CD4-positive, alpha-beta T cell treated with Interferon gamma for 1 hour (primary cell): ENCODE data around the gene PTPRN.

Source experiments
- DNase-seq: peaks from one replicate; pipeline ENCODE4 v3.0.0-alpha.2; 2020

Gene PTPRN

GRCh38 chr2:219286436-219287115 is 22.6 kb downstream of the PTPRN start:
- no peak for DNase-seq

DNA sequence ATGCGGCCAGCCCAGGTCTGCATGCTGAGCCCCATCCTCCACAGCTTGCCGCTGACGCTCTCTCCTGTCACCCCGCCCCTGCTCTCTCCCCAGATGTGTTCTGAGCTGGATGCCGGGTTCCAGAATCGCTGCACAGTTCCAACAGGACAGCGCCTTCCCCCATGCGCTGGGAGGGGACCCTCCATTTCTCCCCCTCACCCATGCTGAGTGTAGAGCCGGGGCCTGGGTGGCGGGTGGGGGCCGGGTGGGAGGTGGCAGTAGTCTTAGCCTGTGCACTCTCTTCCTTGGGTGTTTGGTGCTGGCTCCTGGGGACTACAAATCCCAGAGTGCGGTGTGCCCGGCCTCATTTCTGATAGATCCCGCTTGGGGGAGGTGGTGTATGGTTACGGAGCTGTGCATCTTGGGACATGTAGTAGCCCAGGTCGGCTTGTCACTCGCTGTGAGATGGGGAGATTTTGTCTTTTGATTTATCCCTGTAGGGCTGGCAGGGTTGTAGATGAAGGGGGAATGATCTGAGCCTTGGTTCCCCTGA is 23.2 kb downstream of the PTPRN start:
- no peak for DNase-seq

DNA sequence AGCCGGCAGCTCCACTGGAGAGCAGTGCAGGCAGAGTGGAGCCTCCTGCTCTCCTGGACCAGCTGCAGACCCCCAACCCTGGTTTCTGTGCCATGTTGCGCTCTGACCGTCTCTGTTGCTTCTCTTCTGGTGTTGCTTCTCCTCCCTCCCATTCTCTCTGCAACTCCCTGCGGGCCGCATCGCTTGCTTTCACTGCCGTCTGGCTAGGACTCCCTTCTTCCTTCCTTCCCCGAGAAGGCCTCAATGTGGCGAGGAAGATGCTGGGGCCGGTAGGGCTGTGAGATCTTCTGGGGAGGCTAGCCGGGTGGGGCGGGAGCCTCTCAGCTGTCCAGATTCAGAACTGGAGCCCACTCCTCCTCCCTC is 23.8 kb downstream of the PTPRN start:
- DNase-seq, result no peak

DNA sequence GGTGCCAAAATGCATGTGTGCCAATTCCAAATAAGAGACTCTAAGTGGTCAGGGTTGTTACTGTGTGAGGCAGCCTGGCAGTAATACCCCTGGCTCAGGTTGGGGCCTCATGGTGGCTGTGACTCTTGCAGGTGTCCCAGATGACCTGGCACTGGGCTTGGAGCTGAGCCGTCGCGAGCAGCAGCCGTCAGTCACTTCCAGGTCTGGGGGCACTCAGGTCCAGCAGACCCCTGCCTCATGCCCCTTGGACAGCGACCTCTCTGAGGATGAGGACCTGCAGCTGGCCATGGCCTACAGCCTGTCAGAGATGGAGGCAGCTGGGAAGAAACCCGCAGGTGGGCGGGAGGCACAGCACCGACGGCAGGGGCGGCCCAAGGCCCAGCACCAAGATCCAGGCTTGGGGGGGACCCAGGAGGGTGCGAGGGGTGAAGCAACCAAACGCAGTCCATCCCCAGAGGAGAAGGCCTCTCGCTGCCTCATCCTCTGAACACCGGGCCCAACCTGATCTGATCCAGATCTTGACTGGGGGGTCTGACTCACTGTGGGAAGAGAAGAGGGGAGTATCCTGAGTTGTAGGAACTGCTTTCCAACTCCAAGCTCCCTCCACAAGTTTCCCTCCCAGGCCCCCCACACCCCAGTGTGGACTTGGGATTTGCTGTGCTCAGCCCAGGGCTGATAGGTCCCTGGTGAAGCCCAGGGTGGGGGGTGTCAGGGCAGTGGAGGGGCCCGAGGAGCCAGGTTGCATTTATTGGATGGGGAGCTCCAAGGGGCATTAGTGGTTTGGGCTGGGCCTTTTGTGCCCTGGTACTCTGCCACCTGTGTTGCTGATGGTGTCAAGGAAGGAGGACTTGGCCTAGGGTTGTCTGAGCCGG is 24.5 kb downstream of the PTPRN start:
- no peak for DNase-seq

DNA sequence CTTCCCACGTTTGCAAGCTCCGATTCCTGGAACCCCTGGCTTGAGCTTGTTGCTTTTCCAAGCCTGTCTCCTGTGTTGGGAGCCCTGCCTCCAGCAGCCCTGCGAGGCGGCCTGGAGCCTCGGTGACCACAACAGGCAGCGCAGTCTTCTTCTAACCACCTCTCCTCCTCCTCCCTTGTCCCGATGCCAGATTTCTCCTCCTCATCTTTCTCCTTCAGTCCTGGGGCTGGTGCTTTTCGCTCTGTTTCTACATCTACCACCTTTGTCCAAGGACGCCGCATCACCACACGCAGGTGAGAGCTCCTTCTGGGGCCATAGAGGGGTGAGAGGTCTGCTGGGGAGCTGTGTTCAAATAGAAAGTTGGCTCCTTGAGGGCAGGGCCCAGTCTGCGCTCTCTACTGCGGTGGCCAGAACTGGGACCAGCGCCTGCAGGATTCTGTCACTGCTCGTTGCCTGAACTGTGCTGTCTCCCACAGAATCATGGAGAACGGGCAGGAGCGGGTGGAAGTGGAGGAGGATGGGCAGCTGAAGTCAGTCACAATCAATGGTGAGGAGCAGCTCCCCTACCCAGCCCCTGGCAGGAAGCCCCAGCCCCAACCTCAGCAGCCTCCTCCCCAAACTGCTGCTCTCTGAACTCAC is 26.1 kb downstream of the PTPRN start:
- no peak for DNase-seq

DNA sequence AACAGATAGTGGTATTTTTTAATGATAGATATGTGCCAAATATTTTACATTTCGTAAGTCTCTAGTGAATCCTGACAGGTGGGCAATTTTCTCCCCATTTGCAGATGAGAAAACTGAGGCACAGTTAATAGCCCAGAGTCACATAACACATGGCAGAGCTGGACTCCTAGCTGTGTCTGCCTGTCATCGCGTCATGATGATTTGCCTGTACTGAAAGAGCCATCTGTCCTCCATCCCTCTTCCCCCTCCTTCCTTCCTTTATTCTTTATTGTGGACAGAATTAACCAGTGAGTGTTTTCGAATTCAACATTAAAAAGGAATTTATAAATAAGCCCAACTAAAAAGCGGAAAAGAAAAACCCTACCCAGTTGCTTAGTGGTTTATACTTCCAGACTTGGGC is 26.8 kb downstream of the PTPRN start:
- no peak for DNase-seq

- DNase-seq, result no peak
Observed at GRCh38 chr2:219281588-219281987, 27.6 kb downstream of the PTPRN start.

DNA sequence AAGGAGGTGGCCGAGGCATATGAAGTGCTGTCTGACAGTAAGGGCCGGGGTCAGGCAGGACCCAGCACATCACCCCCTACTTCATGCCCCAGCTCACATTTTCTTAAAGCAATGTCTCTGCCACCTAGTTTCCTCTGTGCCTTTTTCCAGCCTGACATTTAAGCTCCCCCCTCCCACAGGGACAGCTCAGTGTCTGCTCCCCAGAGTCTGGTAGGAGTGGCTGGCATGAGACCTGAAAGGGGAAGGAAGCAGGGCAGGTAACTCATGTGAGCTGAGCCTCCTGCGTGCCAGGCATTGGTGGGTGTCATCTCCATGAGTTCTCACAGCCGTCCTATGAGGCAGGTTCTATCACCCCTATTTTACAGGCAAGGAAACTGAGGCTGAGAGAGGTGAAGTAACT is 28.6 kb downstream of the PTPRN start:
- DNase-seq, result no peak

GRCh38 chr2:219279916-219280516 is 29.2 kb downstream of the PTPRN start:
- no peak for DNase-seq

DNA sequence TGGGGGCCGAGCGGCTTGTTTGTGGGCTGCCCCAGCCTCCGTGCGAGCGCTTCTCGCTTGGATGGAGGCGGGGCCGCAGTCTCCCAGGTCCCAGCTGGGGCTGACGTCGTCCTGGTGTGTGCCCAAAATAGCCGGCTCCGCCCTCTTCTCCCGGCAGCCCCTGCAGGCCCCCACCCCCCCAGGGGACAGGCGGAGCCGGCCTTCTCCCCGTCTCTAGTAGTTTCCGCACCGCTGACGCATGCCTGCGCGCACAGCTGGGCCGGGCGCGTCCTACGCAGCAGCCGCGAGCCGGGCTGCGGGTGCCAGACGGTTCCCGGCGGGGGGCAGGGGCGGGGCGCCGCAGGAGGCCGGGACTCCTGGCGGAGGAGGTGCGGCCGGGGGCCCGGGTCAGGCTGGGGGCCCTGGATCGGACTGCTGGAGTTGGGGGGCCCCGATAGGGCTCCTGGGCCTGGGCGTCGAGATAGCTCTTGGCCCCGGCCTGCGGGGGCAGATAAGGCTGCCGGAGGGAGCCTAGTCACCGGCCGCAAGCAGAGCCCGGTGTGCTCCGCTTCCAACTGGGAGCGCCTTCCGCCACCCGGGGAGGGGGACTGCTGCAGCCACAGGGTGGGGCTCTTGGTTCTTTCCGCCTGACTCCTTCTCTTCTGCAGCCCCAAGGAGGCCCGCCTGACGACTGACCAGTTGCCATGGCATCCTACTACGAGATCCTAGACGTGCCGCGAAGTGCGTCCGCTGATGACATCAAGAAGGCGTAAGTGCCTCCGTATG is 29.9 kb downstream of the PTPRN start, which contains the start of gene DNAJB2:
Gene DNAJB2 (plus strand): TSS at position 216 of the 765 bp plus-strand sequence. CDS start 468 bp downstream, at position 684.
- DNase-seq, result peak; percentile 100

- DNase-seq, result no peak
Observed at GRCh38 chr2:219278655-219279150, 30.5 kb downstream of the PTPRN start.

DNA sequence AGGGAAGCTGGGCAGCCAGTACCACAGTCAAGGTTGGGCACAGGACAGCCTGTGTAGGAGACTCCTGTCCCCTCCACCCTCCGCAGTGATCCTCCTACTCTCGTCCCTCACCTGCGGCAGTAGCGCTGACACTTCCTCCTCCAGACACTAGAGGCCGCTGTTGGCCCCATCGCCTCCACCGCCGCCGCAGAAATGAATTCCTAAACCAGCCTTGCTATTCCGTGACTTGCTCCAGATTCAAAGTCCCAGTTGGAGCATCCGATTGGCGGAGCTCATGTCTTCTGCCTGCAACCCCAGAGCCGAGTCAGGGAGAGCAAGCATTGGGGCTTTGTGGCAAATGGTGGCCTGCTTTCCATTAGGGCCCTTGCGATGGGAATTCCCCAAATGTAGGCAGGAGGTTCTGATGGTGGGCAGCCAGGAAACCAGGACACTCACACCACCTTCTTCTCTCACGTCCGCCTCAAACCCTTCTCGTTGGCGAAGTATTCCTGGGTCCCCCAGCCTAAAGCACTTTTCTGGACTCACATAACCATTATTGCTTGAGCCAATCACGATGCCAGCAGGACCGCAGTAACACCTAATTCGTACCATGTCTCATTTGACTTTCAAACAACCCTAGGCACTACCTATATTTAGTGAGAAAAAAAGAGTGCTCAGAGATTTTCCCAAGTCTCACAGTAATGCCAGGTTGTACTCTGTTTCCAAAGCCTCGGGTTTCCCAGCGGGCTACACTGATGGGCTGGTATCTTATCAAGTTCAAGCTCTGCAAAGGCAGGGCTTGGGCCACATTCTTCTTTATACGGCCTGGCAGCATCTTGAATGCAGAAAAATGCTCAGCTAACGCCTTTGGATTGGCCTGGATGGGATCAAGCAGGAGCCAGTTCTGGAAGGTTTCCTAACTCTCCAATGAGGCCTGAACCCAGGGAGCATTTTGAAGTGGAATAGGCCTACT is 31.2 kb downstream of the PTPRN start:
- peak; percentile 74 for DNase-seq

GRCh38 chr2:219274361-219274921 is 34.8 kb downstream of the PTPRN start:
- DNase-seq, result no peak

DNA sequence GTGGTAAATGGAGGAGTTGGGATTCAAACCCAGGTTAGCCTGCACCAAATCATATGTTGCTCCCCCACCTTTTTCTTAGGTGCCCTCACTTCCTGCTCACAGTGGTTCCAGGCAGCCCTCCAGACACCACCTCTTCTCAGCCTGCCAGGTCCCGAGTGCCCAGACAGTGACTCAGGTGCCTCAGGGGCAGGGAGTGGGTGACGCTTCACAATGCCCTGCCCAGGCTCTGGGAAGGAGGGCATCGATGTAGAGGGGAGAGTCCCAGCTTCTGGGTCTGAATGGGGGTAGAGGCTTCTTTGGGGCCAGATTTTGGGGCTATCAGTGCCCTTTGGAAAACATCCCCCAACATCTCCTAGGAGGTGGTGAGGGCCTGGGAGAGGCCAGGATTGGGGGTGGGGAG is 35.3 kb downstream of the PTPRN start:
- no peak for DNase-seq

- no peak for DNase-seq
Observed at GRCh38 chr2:219272995-219273394, 36.2 kb downstream of the PTPRN start.

GRCh38 chr2:219272356-219272755 is 36.8 kb downstream of the PTPRN start:
- DNase-seq, result no peak

- no peak for DNase-seq
Observed at GRCh38 chr2:219271021-219271420, 38.2 kb downstream of the PTPRN start.

DNA sequence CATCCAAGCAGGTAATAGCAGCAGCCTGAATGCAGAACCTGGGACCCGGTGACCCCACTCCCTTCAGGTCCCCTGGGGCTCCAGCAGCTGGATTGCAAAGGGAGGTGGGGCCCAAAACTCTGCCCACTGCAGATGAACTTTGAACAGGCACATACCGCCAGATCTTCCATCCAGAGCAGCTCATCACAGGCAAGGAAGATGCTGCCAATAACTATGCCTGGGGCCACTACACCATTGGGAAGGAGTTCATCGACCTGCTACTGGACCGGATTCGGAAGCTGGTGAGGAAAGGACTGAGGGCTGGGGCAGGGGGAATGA is 39.2 kb downstream of the PTPRN start:
- no peak for DNase-seq

DNA sequence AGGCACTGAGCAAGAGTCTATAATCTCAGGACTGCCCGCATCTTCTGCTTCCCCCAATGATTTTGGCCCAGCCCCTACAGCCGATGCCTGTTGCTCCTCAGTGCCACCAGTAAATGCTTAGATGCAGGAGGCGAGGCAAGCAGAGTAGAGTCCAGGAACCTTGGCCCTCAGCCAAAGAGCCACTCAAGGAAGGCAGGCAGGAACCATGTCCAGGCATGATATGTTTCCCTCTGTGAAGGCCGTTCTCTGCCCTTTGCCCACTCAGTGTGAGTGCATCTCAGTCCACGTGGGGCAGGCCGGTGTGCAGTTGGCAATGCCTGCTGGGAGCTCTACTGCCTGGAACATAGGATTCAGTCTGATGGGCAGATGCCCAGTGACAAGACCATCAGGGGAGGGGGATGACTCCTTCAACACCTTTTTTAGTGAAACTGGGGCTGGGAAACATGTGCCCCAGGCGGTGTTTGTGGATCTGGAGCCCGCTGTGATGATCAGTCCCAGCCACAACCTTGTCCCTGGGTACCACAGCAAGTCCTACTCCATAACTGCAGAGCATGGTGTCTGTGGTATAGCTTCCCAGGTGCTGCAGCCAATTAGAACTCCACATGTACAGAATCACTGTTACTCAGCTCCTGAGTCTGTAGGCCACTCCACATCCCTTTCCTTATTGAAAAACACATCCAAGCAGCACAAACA is 39.7 kb downstream of the PTPRN start:
- no peak for DNase-seq

DNA sequence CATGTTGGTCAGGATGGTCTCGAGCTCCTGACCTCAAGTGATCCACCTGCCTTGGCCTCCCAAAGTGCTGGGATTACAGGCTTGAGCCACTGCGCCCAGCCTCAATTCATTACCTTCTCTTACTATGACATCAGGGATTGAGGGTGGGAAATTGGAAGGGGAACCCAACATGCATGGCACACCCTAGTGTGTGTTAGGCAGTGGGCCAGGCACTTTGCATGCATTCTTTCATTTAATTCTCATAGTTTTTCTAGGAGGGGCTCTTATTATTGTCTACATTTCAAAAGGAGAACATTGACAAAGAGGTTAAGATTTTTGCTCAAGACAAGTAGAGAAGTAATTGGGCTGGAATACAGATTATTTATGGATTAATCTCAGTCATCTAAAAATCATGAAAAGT is 40.9 kb downstream of the PTPRN start:
- no peak for DNase-seq
